ENCODE data around the gene HNRNPA1. TPM values are rescaled to one million over a fixed set of nuclear protein-coding genes. Genes with fewer than 3 reads are reported as not detected.

HNRNPA1 gene
- total and polyA plus RNA-seq, 9 of the 15 experiments (the other 6 are each of a cell fraction or from before 2014, with no cell fraction given), result 1,166 to 2,703 (median 1,815) TPM

- TF ChIP-seq HES1 (IDR thresholded peaks at IDR 0.05; ENCODE audit: low read depth), result no peak
- peak; percentile 34; the same call in 1 of the 2 replicates for TF ChIP-seq ZNF232 (CRISPR knock-in tag; IDR thresholded peaks at IDR 0.05)
- TF ChIP-seq SIN3A (IDR thresholded peaks at IDR 0.05; ENCODE audit: borderline replicate concordance in 2 of 2, control insufficient read depth in 1 of 2, low read depth in 2 of 2, low read length in 2 of 2), result peak in 1 of 2 experiments; percentile 52; a peak in 1 of 4 replicates
- TF ChIP-seq THRB (CRISPR knock-in tag; conservative IDR thresholded peaks at IDR 0.05), result peak; percentile 35; the same call in 1 of the 2 replicates
- no peak for TF ChIP-seq XRCC3 (IDR thresholded peaks at IDR 0.05)
- TF ChIP-seq ZNF133 (CRISPR knock-in tag; IDR thresholded peaks at IDR 0.05), result no peak
- TF ChIP-seq NFRKB (IDR thresholded peaks at IDR 0.05; ENCODE audit: low read depth), result peak; percentile 99
- TF ChIP-seq RBFOX2 (IDR thresholded peaks at IDR 0.05; ENCODE audit: low read depth, low read length), result peak; percentile 94
- TF ChIP-seq RAD21 (CRISPR knock-in tag; conservative IDR thresholded peaks at IDR 0.05 in 1 of 2, IDR thresholded peaks at IDR 0.05 in 1 of 2), result no peak; a peak in 2 of 4 replicates
- no peak for TF ChIP-seq CBFA2T3 (IDR thresholded peaks at IDR 0.05)
- peak; percentile 74; the same call in 1 of the 2 replicates for TF ChIP-seq LEF1 (IDR thresholded peaks at IDR 0.05)
- no peak for TF ChIP-seq MTA2 (IDR thresholded peaks at IDR 0.05; ENCODE audit: low read depth)
- no peak for TF ChIP-seq NFE2L1 (tag; IDR thresholded peaks at IDR 0.05; ENCODE audit: borderline replicate concordance, low read depth)
- no peak; the same call in 1 of the 2 replicates for TF ChIP-seq ZNF589 (CRISPR knock-in tag; IDR thresholded peaks at IDR 0.05; ENCODE audit: low read depth)
- no peak for TF ChIP-seq HNRNPUL1 (IDR thresholded peaks at IDR 0.05; ENCODE audit: low read length)
- TF ChIP-seq PREB (CRISPR knock-in tag; IDR thresholded peaks at IDR 0.05), result no peak
- no peak for TF ChIP-seq ZBTB34 (CRISPR knock-in tag; IDR thresholded peaks at IDR 0.05)
- no peak for TF ChIP-seq CBX5 (IDR thresholded peaks at IDR 0.05; ENCODE audit: borderline replicate concordance, low read depth)
- no peak for TF ChIP-seq SAFB2 (IDR thresholded peaks at IDR 0.05; ENCODE audit: borderline replicate concordance, low read depth, low read length, severe bottlenecking)
- TF ChIP-seq ZNF511 (CRISPR knock-in tag; IDR thresholded peaks at IDR 0.05), result peak; percentile 69; the same call in 1 of the 2 replicates
- no peak for TF ChIP-seq MYNN (IDR thresholded peaks at IDR 0.05)
- TF ChIP-seq MYNN (CRISPR knock-in tag; IDR thresholded peaks at IDR 0.05), result no peak
Measured at GRCh38 chr12:54280468-54281260, at the start of gene HNRNPA1 (continued).

Measured in K562 (cell line).